Left lung (tissue), 10 donors: ENCODE results near the gene PHF8. TPM values are rescaled to one million over a fixed set of nuclear protein-coding genes. Genes with fewer than 3 reads are reported as not detected.

Source experiments
- ATAC-seq: fragments of 200-7000 bp; cut with Tn5 transposase; one replicate; pipeline ENCODE4 v1.9.1; 2020; ENCODE audit warnings: moderate library complexity
- DNase-seq, 4 donors: peaks; one replicate each; pipeline ENCODE4 v3.0.0-alpha.2; 2013 to 2020
- H3K27ac ChIP-seq, 2 donors: fragments of 200-600 bp; sonication (generic) in 1 of 2; one replicate each; pipeline versions ENCODE4 v1.5.0 to v1.8.0; 2020 to 2021
- H3K27me3 ChIP-seq, 2 donors: fragments of 200-600 bp; sonication (generic) in 1 of 2; one replicate each; pipeline versions ENCODE4 v1.5.0 to v1.8.0; 2020 to 2021
- H3K36me3 ChIP-seq, 2 donors: fragments of 200-600 bp; sonication (generic) in 1 of 2; one replicate each; pipeline versions ENCODE4 v1.5.0 to v1.8.0; 2020 to 2021
- H3K4me1 ChIP-seq, 2 donors: fragments of 200-600 bp; one replicate each; pipeline ENCODE4 v1.8.0; 2021
- H3K4me3 ChIP-seq, 2 donors: fragments of 200-600 bp; sonication (generic) in 1 of 2; one replicate each; pipeline versions ENCODE4 v1.5.0 to v1.8.0; 2020 to 2021; ENCODE audit warnings: mild to moderate bottlenecking in 1 of 2
- H3K9me3 ChIP-seq, 2 donors: fragments of 200-600 bp; sonication (generic) in 1 of 2; one replicate each; pipeline versions ENCODE4 v1.5.0 to v1.8.0; 2020 to 2021
- intact Hi-C, 2 donors: fragments of 100-400 bp; cut with DNase I; formaldehyde crosslinking; loops; one replicate each; pipeline versions ENCODE4 v1.11.2 to v1.14.2; 2022
- polyA plus RNA-seq, 6 donors: library from polyadenylated mRNA; unstranded; fragments of 120-200 nt; gene quantifications; one replicate each; pipeline ENCODE4 v1.2.1, GENCODE V29; 2013; ENCODE audit not compliant: insufficient read length in 6 of 6
- total RNA-seq, 2 donors: library from RNA; stranded (reverse); fragmentation: NEBNext Ultra II Directional; extraction: Animal tissue kit (Norgen Biotek cat#: 25700); gene quantifications; one replicate each; pipeline ENCODE4 v1.2.1, GENCODE V29; 2021
- TF ChIP-seq, protein P1 (sequence below), 2 donors: fragments of 200-600 bp; sonication (generic) in 1 of 2; IDR thresholded peaks; one replicate each; pipeline versions ENCODE4 v1.5.0 to v1.8.0; 2021; ENCODE audit warnings: antibody characterized with exemption in 2 of 2
- donor health status: DM: no; HTN: yes; CAD: no.
- donor health status: DM: no; HTN: no; CAD: no.

The PHF8 gene
- total and polyA plus RNA-seq, 8 donors, result 19.9 to 31.5 (median 29.0) TPM

DNA sequence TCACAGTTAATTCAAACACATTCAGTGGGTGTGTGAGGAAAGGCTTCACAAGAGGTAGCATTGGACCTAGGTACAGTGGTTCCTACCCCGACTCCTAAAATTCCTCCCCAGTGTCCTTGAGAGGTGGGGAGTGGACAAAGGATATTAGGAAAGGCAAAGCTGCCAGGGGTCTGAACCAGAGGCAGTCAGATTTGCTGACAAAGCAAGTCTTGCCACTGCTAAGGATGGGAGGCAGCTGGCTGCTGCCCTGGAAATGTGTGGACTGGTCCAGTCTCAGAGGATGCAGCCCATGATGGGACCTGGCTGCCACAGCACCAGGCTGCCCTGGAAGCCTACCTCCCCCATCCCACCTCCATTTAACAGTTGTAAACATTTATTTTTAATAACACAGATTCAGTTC lies 4.1 kb upstream of the PHF8 start:
- ATAC-seq, result no peak
- peak in 2 of 4 donors; percentile 10 to 35 for DNase-seq
- Histone ChIP-seq H3K4me3 (no peak overlapping the region), H3K4me1 (no peaks in the 10 kb centered on the region), H3K36me3 (no peaks in the 10 kb centered on the region), H3K27me3 (no peaks in the 10 kb centered on the region), H3K9me3 (no peaks in the 10 kb centered on the region), H3K27ac (no peak overlapping the region)
- intact Hi-C loops, result no loop called here
- TF ChIP-seq, protein P1, sequence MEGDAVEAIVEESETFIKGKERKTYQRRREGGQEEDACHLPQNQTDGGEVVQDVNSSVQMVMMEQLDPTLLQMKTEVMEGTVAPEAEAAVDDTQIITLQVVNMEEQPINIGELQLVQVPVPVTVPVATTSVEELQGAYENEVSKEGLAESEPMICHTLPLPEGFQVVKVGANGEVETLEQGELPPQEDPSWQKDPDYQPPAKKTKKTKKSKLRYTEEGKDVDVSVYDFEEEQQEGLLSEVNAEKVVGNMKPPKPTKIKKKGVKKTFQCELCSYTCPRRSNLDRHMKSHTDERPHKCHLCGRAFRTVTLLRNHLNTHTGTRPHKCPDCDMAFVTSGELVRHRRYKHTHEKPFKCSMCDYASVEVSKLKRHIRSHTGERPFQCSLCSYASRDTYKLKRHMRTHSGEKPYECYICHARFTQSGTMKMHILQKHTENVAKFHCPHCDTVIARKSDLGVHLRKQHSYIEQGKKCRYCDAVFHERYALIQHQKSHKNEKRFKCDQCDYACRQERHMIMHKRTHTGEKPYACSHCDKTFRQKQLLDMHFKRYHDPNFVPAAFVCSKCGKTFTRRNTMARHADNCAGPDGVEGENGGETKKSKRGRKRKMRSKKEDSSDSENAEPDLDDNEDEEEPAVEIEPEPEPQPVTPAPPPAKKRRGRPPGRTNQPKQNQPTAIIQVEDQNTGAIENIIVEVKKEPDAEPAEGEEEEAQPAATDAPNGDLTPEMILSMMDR (IDR thresholded peaks at IDR 0.05), result no peak

DNA sequence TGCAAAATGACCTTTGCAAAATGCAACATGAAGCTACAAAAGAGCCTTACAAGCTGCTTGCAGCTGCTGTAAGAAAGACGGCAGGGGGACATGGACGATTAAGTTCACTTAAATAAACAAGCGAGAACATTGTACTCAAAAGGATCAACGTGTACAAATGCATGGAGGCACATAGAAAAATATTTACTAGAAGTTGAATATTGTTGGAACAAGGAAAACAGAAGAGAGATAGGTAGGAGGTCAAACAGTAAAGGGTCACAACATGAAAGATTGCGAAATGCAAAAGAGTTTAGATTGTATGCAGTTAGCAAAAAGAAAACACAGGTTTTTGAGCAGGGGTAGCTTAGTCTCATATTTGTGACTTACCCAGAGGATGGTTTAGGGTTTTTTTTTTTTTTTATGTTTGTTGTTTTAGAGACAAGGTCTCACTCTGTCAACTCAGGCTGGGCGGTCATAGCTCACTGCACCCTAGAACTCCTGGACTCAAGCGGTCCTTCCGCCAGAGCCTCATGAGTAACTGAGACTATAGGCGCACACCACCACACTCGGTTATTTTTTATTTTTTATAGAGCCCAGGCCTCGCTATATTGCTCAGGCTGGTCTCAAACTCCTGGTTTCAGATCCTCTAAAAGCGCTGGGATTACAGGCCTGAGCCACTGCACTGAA lies 1.4 kb upstream of the PHF8 start:
- TF ChIP-seq, protein P1 (IDR thresholded peaks at IDR 0.05), result no peak
- Histone ChIP-seq H3K4me3 (no peak overlapping the region), H3K27me3 (no peaks in the 10 kb centered on the region), H3K4me1 (no peaks in the 10 kb centered on the region), H3K9me3 (no peaks in the 10 kb centered on the region), H3K27ac (no peak overlapping the region), H3K36me3 (peaks cover 0 to 4% of the 10 kb centered on the region in 2 donors)
- DNase-seq, result no peak
- intact Hi-C loops, result no loop called here
- no peak for ATAC-seq

DNA sequence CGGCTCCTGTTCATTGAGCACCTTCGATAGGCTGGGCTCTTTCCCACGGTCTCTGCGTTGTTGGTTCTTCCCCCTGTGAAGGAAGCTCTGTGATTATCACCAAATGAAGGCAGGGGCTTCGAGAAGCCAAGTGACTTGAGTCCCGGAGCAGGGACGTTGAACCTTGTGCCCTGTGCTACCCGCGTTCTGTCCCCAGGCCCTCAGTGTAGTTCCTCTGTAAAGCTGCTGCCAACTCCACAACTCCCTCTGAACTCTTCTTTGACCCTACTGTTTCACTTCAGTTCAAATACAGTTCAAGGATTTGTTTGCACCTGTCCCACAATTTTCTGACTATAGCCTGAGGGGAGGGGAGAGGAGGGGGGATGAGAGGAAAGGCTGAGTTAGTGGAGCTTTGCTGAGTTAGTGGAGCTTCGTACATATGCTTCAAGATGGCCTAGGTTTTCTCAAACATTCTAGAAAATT lies 635 bp upstream of the PHF8 start:
- peak overlapping the region; percentile 94 to 97 for H3K27ac ChIP-seq
- DNase-seq, result no peak
- H3K4me1 ChIP-seq, result no peaks in the 10 kb centered on the region
- peak; percentile 5 for ATAC-seq
- intact Hi-C loops, result no loop called here
- peaks cover 0 to 11% of the 10 kb centered on the region in 2 donors for H3K36me3 ChIP-seq
- H3K9me3 ChIP-seq, result no peaks in the 10 kb centered on the region
- peak overlapping the region; percentile 45 to 60 for H3K4me3 ChIP-seq
- TF ChIP-seq, protein P1 (IDR thresholded peaks at IDR 0.05), result no peak
- no peaks in the 10 kb centered on the region for H3K27me3 ChIP-seq

DNA sequence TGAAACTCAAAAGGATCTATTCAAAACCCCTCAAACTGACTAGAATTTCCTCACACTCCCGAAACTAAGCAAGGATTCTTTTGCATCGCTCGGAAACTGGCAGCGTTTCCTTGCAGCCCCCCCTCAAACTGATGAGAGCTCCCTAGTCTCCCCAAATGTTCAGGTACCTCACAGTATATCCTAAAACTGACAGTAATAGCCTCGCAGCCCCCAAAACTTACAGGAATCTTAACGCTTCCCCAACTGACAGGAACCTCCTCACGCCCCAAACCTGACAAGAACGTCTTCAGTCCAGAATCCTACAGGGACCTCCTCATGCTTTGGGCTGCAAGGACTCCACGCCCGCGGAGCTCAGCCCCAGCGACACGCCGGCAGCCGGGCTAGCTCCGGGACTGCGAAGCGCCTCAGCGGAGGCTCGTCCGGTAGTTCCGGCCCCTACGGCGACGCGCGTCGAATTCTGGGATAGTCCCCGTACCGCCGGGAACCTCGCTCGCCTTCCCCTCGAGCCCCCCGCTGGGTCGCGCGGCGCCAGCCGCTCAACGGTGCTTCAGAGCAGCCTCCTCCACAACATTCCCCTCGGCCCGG lies 640 bp downstream of the PHF8 start:
- no peaks in the 10 kb centered on the region for H3K4me1 ChIP-seq
- intact Hi-C loops, result no loop called here

DNA sequence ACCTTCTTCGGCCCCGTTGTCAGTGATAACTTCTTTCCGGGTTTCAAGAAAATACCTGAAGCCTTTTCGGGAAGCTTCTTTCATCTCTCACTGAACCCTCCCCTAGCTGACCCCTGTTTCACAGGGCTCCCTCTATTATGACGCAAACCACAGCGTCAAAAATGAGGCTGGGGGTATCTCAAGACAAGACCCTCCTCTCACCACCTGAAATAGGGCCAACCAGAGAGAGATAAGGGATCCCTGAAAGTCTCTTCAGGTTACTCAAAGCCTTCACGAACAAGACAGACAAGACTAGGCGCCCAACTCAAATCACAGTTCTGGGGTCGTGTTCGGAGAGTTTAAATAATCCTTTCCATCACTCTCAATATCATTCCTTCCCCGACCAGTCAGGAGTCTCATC lies 1.2 kb downstream of the PHF8 start:
- Histone ChIP-seq H3K9me3 (no peaks in the 10 kb centered on the region), H3K27me3 (no peaks in the 10 kb centered on the region), H3K27ac (peak overlapping the region in 1 of 2 donors; percentile 97), H3K4me1 (no peaks in the 10 kb centered on the region), H3K4me3 (peak overlapping the region; percentile 45 to 60), H3K36me3 (peaks cover 0 to 11% of the 10 kb centered on the region in 2 donors)
- DNase-seq, result no peak
- TF ChIP-seq, protein P1 (IDR thresholded peaks at IDR 0.05), result no peak
- intact Hi-C loops, result no loop called here
- ATAC-seq, result no peak

More for the DNA sequence above, 640 bp downstream of the PHF8 start:
- peak overlapping the region; percentile 94 to 97 for H3K27ac ChIP-seq
- no peaks in the 10 kb centered on the region for H3K9me3 ChIP-seq
- TF ChIP-seq, protein P1 (IDR thresholded peaks at IDR 0.05), result no peak
- no peaks in the 10 kb centered on the region for H3K27me3 ChIP-seq
- H3K36me3 ChIP-seq, result peaks cover 0 to 11% of the 10 kb centered on the region in 2 donors
- ATAC-seq (peak; percentile 65), DNase-seq (peak in 3 of 4 donors; percentile 25 to 50 (median 35))
- H3K4me3 ChIP-seq, result peak overlapping the region; percentile 45 to 60
